Kidney (tissue), 14 donors: ENCODE measurements around the gene FHL5. TPM values are rescaled to one million over a fixed set of nuclear protein-coding genes. Genes with fewer than 3 reads are reported as not detected.

Experiments used
- DNase-seq, 5 donors: peaks; one replicate each; pipeline ENCODE4 v3.0.0-alpha.2; 2013 to 2020
- FAIRE-seq: peaks from 2 replicates; lab custom pipeline; 2012; peaks lifted over from hg19 to GRCh38; lab: Jason Lieb, UNC
- H3K27ac ChIP-seq, 2 donors: one replicate each; pipeline ENCODE4 v1.7.0; 2013; ENCODE audit warnings: low read depth in 2 of 2, low read length in 2 of 2, inconsistent platforms in 1 of 2
- H3K27me3 ChIP-seq: one replicate; pipeline ENCODE4 v1.7.1; 2013; ENCODE audit warnings: low read length, inconsistent platforms; ENCODE audit not compliant: control insufficient read depth, insufficient read depth
- H3K36me3 ChIP-seq, 3 donors: one replicate each; pipeline versions ENCODE4 v1.7.0 to v1.7.1; 2013; ENCODE audit warnings: low read length in 3 of 3, control low read depth in 1 of 3, inconsistent platforms in 1 of 3; ENCODE audit not compliant: insufficient read depth in 3 of 3, control insufficient read depth in 2 of 3
- H3K4me1 ChIP-seq, 3 donors: one replicate each; pipeline versions ENCODE4 v1.7.0 to v1.7.1; 2013; ENCODE audit warnings: low read length in 3 of 3, inconsistent platforms in 1 of 3, low read depth in 1 of 3; ENCODE audit not compliant: control insufficient read depth in 2 of 3, insufficient read depth in 2 of 3
- H3K4me3 ChIP-seq, 3 donors: one replicate each; pipeline versions ENCODE4 v1.7.0 to v1.8.1; 2013; ENCODE audit warnings: low read length in 3 of 3, control low read depth in 1 of 3, inconsistent platforms in 1 of 3
- H3K9ac ChIP-seq, 3 donors: one replicate each; pipeline versions ENCODE4 v1.7.0 to v1.7.1; 2013; ENCODE audit warnings: low read length in 3 of 3, control low read depth in 1 of 3, inconsistent platforms in 1 of 3
- H3K9me3 ChIP-seq, 3 donors: one replicate each; pipeline versions ENCODE4 v1.7.0 to v1.7.1; 2013; ENCODE audit warnings: low read length in 3 of 3, control low read depth in 1 of 3, inconsistent platforms in 1 of 3; ENCODE audit not compliant: control insufficient read depth in 2 of 3, insufficient read depth in 1 of 3
- intact Hi-C: fragments of 100-400 bp; cut with DNase I; formaldehyde crosslinking; loops from one replicate; pipeline ENCODE4 v1.11.1; 2022
- polyA plus RNA-seq: library from polyadenylated mRNA; stranded (reverse); fragments of 350-450 nt; fragmentation: Illumina TruSeq; extraction: RNeasy Lipid Tissue Mini Kit (QIAGEN cat#74804); gene quantifications from one replicate; pipeline ENCODE4 v1.2.3, GENCODE V29; 2014; ENCODE audit warnings: low read depth, low replicate concordance; ENCODE audit not compliant: insufficient read depth
- total RNA-seq: library from RNA; stranded (reverse); fragmentation: NEBNext Ultra II Directional; extraction: Animal tissue kit (Norgen Biotek cat#: 25700); gene quantifications from one replicate; pipeline ENCODE4 v1.2.1, GENCODE V29; 2021
- TF ChIP-seq, protein P1 (sequence below): IDR thresholded peaks from 3 replicates; pipeline ENCODE4 v1.5.1; 2012; ENCODE audit warnings: mild to moderate bottlenecking, moderate library complexity, borderline replicate concordance; ENCODE audit not compliant: insufficient read depth; ENCODE audit errors: extremely low read depth
- donor health status: control.
- donor health status: control.
- donor health status: control.
- donor health status: control.
- donor health status: control.
- donor health status: DM: yes; HTN: yes; CAD: no.
- donor health status: Normal renal cell carcinoma (clear cell type).

Gene FHL5
- total and polyA plus RNA-seq, 2 donors from 2014 or later: 4.3 to 34.5 TPM

GRCh38 chr6:96532399-96532798, 30.5 kb upstream of the FHL5 start:
- Histone ChIP-seq H3K27me3 (no peaks in the 10 kb centered on the region), H3K4me3 (no peak overlapping the region), H3K4me1 (no peaks in the 10 kb centered on the region), H3K36me3 (peaks cover 9 to 36% (median 20%) of the 10 kb centered on the region in 3 donors), H3K9ac (no peak overlapping the region), H3K9me3 (no peaks in the 10 kb centered on the region), H3K27ac (no peak overlapping the region)
- intact Hi-C loops: no loop called here
- DNase-seq (no peak), FAIRE-seq (no peak)
- TF ChIP-seq, protein P1, sequence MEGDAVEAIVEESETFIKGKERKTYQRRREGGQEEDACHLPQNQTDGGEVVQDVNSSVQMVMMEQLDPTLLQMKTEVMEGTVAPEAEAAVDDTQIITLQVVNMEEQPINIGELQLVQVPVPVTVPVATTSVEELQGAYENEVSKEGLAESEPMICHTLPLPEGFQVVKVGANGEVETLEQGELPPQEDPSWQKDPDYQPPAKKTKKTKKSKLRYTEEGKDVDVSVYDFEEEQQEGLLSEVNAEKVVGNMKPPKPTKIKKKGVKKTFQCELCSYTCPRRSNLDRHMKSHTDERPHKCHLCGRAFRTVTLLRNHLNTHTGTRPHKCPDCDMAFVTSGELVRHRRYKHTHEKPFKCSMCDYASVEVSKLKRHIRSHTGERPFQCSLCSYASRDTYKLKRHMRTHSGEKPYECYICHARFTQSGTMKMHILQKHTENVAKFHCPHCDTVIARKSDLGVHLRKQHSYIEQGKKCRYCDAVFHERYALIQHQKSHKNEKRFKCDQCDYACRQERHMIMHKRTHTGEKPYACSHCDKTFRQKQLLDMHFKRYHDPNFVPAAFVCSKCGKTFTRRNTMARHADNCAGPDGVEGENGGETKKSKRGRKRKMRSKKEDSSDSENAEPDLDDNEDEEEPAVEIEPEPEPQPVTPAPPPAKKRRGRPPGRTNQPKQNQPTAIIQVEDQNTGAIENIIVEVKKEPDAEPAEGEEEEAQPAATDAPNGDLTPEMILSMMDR: no peak

DNA sequence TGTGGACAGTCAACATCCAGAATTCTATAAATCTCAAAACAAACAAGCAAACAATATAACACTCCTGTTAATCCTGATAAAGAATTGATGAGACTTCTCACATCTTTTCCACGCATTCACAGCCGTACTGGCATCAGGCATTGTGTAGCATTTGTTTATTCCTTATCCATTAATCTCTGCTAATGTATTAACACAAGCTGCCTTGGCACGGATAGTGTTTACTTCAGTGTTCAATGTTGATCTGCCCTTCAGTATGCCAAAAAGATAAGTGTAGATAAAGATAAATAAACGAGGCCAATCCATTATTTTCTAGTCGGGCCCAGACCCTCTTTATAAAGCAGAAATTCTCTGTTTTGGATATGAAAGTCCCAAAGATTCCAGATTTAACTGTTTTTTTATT, 25.2 kb upstream of the FHL5 start:
- FAIRE-seq (no peak), DNase-seq (no peak)
- TF ChIP-seq, protein P1: no peak
- Histone ChIP-seq H3K9ac (no peak overlapping the region), H3K9me3 (no peaks in the 10 kb centered on the region), H3K4me1 (no peaks in the 10 kb centered on the region), H3K27me3 (no peaks in the 10 kb centered on the region), H3K36me3 (peaks cover 0 to 21% (median 14%) of the 10 kb centered on the region in 3 donors), H3K4me3 (no peak overlapping the region), H3K27ac (no peak overlapping the region)
- intact Hi-C loops: no loop called here

DNA sequence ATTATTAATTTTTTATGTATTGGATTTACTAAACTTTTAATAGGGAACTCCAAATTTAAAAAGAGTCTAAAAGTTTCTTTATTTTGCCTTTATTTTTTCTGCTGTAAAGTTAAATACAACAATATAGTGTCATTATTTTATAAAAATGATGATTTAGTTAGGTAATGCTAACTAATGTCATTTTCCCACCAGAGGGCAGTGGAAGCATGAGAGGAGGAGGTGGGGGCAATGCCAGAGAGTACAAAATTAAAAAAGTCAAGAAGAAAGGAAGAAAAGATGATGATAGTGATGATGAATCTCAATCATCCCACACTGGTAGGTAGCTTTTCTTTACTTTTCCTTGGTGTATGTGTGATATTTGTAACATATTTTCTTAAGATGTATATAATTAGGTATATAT, 20.2 kb upstream of the FHL5 start:
- no peaks in the 10 kb centered on the region for H3K4me1 ChIP-seq
- no peaks in the 10 kb centered on the region for H3K9me3 ChIP-seq
- no peak overlapping the region for H3K27ac ChIP-seq
- TF ChIP-seq, protein P1: no peak
- intact Hi-C loops: no loop called here
- DNase-seq (peak in 1 of 5 donors; percentile 25), FAIRE-seq (no peak)
- H3K27me3 ChIP-seq: no peaks in the 10 kb centered on the region
- H3K9ac ChIP-seq: no peak overlapping the region
- peaks cover 9 to 27% (median 12%) of the 10 kb centered on the region in 3 donors for H3K36me3 ChIP-seq
- no peak overlapping the region for H3K4me3 ChIP-seq

DNA sequence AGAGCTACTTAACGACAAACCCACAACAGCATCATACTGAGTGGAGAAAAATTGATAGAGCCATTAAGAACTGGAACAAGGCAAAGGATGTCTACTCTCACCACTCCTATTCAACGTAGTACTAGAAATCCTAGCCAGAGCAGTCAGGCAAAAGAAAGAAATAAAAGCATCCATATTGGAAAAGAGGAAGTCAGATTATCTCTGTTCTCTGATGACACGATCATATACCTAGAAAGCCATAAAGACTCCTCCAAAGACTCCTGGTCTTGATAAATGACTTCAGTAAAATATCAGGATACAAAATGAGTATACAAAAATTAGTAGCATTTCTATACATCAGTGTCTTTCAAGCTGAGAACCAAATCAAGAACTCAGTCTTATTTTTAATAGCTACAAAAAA, 17.0 kb upstream of the FHL5 start:
- FAIRE-seq (no peak), DNase-seq (no peak)
- intact Hi-C loops: no loop called here

More for the DNA sequence above, 17.0 kb upstream of the FHL5 start:
- Histone ChIP-seq H3K27me3 (no peaks in the 10 kb centered on the region), H3K9ac (no peak overlapping the region), H3K27ac (no peak overlapping the region), H3K4me1 (no peaks in the 10 kb centered on the region), H3K4me3 (no peak overlapping the region), H3K36me3 (peaks cover 7 to 25% (median 13%) of the 10 kb centered on the region in 3 donors), H3K9me3 (no peaks in the 10 kb centered on the region)
- TF ChIP-seq, protein P1: no peak
